NCI-H69 (cell line): Measurements from ENCODE around the gene SMIM9.

Experiments
- DNase-seq: peaks from one replicate; lab custom pipeline; 2025; lab: John Stamatoyannopoulos, UW

The SMIM9 gene

GRCh38 chrX:154815274-154815818 is 19.1 kb downstream of the SMIM9 start:
- DNase-seq, result no peak

- DNase-seq, result no peak
These were observed 20.7 kb downstream of the SMIM9 start for GRCh38 chrX:154813801-154814200.

- no peak for DNase-seq
These were observed 21.9 kb downstream of the SMIM9 start for GRCh38 chrX:154812341-154813101.

- DNase-seq, result no peak
These were observed 24.4 kb downstream of the SMIM9 start for GRCh38 chrX:154809939-154810665.

GRCh38 chrX:154806837-154807501 is 27.5 kb downstream of the SMIM9 start:
- no peak for DNase-seq

- DNase-seq, result no peak
These were observed 28.8 kb downstream of the SMIM9 start for GRCh38 chrX:154805696-154806091.

- DNase-seq, result peak; percentile 88
These were observed 29.3 kb downstream of the SMIM9 start, which contains the start of gene MPP1 for GRCh38 chrX:154804957-154805695. TSS of gene MPP1 (minus strand) at chrX:154805485. CDS start at chrX:154805373, 112 bp downstream.

- peak; percentile 59 for DNase-seq
These were observed 30.1 kb downstream of the SMIM9 start for GRCh38 chrX:154804261-154804956.

GRCh38 chrX:154802947-154803346 is 31.5 kb downstream of the SMIM9 start:
- peak; percentile 12 for DNase-seq

GRCh38 chrX:154800478-154801210 is 33.8 kb downstream of the SMIM9 start:
- peak; percentile 84 for DNase-seq

- peak; percentile 99 for DNase-seq
These were observed 34.7 kb downstream of the SMIM9 start for GRCh38 chrX:154799556-154800348.

GRCh38 chrX:154797006-154797405 is 37.5 kb downstream of the SMIM9 start:
- DNase-seq, result no peak

- no peak for DNase-seq
These were observed 39.4 kb downstream of the SMIM9 start for GRCh38 chrX:154795016-154795415.

GRCh38 chrX:154793084-154793795 is 41.2 kb downstream of the SMIM9 start:
- DNase-seq, result peak; percentile 20

- DNase-seq, result no peak
These were observed 42.5 kb downstream of the SMIM9 start for GRCh38 chrX:154791939-154792338.

GRCh38 chrX:154791467-154791866 is 43.0 kb downstream of the SMIM9 start:
- DNase-seq, result no peak

GRCh38 chrX:154785716-154786115 is 48.7 kb downstream of the SMIM9 start:
- DNase-seq, result no peak

GRCh38 chrX:154784149-154784995 is 50.1 kb downstream of the SMIM9 start:
- no peak for DNase-seq
